Activated naive CD8-positive, alpha-beta T cell treated with anti-CD3 and anti-CD28 coated beads, Interleukin-2, amount 50 U/mL, for 16 hours (primary cell): ENCODE data around the gene OGA.
A peak's percentile ranks its signal among the peaks of the same experiment; 100 is the strongest.
"Not testable (repeated sequence)": the region's sequence is repeated elsewhere in the genome, so short reads cannot be mapped to it uniquely, and the experiment has no call there.

Source experiments
- DNase-seq: peaks from one replicate; pipeline ENCODE4 v3.0.0-alpha.2; 2020; ENCODE audit warnings: low read depth, low spot score

Gene OGA

GRCh38 chr10:101803511-101803910 lies 14.7 kb downstream of the OGA start:
- DNase-seq: no peak

DNA sequence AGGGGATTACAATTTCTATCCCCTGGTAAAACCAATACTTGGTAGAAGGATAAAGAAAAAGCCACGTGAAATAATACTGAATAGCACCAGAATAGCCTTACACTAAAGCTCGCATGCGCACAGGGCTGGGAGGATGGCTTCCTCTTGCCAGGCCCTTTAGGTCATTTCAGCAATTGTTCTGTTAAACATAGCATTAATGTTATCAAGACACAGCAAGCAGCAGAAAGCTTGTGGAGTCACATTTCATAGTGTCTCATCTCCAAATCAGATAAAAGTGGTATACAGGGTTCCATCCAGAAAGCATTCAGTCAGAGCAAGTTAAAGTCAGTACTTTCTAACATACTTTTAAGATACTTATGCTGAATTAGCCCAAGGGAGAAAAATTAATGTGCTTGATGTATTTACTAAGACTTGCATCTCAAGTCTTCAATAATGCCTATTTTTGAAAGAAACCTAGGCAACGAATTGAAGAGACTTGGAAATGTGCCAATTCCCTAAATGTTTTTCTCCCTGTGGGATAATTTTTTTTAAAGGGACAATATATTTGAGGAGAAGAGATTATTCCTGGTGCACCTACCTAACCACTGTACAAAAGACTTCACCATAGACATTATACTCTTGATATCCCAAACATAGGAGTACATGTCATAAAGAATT lies 20.7 kb downstream of the OGA start:
- DNase-seq: no peak

DNA sequence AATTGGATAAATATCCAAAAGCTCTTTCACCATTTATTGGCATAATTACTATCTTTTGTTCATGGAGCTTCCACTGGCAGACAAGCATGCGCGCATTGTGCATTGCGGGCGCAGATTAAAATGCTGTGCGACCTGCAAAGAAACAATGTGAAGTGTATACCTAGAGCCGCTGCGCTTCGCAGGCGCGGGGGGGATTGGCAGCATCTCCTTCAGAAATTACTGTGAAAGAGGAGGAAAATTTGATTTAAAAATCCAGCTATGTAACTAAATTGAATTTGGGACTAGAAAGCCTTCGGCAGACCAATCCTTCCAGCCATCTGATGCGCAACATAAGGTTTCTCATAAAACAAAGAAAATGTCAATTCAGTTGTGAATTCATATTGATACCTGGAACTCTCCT lies 24.7 kb downstream of the OGA start:
- DNase-seq: no peak

- no peak for DNase-seq
These were observed 28.6 kb downstream of the OGA start for GRCh38 chr10:101789686-101790085.

DNA sequence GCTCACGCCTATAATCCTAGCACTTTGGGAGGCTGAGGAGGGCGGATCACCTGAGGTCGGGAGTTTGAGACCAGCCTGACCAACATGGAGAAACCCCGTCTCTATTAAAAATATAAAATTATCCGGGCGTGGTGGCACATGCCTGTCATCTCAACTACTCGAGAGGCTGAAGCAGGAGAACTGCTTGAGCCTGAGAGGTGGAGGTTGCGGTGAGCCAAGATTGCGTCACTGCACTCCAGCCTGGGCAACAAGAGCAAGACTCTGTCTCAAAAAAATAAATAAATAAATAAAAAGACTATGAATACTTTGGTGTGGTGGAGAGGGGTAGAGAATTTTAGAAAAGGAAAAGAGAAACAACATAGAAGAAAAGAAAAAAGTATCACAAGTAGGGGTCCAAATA lies 29.0 kb downstream of the OGA start:
- DNase-seq: not testable (repeated sequence)

DNA sequence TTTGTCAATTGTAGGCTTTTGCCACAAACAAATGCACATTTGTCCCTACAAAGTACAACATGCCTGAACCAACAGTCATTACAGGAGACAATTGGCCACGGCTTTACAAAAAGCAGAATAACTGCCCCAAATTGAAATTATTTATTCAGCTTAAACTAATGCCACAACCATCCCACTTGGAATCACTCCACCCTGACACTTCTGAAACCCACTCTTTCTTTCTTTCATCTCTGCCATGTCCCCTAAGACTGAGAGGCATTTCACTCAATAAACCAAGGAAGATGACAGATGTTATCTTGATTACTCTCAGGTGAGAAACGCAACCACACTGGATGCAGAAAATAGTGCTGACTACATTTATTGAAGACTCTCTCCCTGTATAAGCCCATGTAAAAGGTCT lies 32.4 kb downstream of the OGA start:
- DNase-seq: no peak

- no peak for DNase-seq
These were observed 33.7 kb downstream of the OGA start for GRCh38 chr10:101784558-101784957.

GRCh38 chr10:101783736-101784118 lies 34.5 kb downstream of the OGA start:
- DNase-seq: no peak

DNA sequence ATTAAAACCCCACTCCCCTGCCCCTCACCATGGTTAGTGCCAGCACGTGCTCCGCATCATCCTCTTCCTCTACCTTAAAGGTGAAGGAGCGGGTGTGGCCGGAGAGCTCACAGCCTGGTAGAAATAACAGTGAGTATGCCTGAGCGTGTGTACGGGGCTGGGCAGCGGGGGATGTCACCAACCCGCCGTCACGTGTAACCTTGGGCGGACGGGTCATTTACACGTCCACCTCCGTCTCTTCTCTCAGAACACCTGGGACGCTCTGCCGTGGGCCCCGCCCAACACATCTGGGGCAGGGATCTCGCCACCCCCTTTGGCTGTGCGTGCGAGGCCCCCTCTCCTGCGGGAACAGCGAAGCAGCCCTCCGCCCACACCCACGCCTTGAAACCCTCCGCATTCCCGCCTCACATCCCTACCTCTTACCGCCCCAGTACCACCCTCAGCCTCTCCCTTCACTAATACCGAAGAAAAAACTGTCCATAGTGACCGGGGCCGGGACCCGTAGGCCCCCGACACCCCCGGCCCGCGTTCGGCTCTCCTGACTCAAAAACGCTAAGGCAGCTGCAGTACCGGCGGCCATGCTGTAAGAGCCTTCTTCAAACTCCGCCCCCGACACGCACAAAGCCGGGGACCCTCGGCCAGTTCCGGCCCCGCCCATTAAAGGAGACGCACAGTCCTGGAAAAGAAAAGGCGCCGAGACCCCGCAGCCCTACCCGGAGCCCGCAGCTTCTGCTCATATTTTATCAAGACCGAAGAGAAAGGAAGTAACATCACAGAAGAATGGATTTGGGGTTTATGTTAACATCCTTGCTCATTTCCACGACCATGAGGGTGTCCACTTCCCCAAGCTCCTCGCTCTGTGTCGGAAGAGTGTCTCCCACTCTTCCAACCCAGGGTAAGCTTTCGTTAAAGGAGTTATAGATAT lies 35.2 kb downstream of the OGA start, which contains the start of gene NPM3:
TSS of gene NPM3 (minus strand) at position 636 of the 925 bp plus-strand sequence. CDS start at position 580, 56 bp downstream.
- DNase-seq: peak; percentile 81

DNA sequence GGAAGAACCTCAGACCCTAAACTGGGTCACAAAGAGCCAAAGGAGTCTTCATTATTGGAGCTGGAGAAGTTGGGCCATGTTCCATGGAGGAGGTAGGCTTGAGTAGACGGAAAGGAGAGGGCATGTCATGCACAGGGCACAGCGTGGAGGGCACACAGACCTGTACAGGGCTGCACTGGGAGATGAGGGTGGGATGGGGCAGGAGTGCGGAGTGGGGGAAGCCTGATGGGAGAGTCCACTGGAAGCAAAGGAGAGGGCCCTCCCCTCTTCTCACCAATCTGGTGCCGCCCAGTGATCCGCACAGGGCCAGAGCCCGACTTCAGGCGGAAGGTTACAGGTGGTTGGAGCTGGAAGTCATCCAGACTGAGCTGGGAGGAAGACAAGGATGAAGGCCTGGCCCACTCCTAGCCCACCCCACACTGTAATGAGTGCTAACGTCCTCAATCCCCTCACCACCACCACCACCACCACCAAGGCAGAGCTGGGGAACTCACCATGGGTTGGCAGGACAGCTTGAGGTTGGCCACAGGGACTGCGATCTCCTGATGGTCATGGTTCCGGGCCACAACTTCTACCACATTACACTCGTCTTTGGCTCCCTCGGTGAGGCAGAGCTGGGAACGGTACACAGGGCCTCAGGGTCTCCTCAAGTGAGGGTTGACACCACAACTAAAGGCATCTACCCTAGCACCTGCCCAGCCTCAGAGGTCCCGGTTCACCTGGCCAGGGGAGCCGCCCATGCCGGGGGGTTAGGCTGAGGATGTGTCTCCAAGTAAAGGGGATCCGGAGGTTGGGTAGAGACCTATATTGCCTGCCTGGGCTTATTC lies 36.0 kb downstream of the OGA start:
- DNase-seq: no peak

GRCh38 chr10:101781655-101781983 lies 36.6 kb downstream of the OGA start:
- no peak for DNase-seq

DNA sequence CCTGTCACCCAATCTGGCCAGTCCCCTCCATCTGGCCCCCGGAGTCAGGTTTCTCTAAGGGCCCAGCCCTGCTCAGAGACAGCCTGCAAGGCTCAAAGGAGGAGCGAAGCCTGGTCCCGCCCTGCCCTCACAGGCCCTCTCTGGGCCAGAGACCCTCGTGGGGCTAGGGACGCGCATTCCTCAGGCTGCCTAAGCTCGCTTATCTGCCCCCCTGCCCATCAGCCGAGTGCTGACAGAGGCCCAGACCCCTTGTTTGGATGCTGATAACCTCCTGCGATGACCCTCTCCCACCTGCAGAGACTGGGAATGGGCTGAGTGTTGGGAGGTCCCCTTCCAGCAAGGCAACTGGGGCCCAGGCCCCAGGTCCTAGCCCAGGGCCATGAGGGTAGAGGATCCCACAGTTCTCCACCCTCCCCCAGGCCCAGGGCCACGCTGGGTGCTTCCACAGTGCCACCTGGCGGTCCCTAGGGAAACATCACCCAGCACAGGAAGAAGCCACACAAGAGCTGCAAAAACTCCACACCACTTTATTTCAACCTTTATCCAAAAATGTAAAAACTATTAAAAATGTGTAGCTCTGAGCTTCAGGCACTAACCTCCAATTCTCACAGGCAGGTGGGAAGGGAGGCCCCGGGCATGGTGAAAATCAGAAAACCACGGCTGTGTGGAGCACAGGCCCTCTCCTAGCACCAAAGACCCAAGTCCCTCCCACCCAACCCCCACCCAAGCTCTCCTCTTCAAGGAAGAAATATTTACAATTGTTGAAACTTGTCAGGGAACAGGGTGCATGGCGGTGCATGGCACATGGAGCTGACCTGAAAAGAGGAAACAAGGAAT lies 37.2 kb downstream of the OGA start:
- peak; percentile 54 for DNase-seq

- DNase-seq: no peak
These were observed 37.9 kb downstream of the OGA start for GRCh38 chr10:101780187-101780817.

DNA sequence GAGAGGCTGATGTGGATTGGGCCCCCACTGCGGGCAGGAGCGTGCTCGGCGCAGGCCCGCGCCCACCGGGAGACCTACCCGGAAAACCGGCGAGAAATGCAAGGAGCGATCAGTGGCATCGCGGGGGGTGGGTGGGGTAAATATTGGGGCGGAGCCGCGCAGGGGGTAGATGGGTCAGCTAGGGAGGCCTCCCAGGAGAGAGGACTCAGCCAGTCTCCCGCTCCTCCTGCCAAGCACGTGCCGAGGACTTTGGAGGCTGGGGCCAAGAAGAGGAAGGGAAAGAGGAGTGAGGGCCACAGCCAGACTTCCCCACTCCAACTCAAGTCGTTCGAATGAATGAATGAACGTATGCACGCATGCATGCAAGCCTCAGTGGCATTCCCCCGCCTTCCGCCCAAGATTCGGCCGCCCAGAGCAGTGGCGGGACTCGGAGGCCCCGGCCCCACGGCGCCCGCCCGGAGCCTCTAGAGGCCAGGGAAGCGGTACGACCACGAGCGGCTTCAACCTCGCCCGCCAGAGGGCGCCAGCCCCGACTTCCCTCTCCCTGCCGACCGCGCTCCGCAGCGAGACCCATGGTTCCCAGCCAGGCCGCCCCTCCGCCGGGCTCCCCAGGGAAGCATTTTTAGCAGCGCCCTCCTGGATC lies 38.6 kb downstream of the OGA start:
- DNase-seq: peak; percentile 69

GRCh38 chr10:101778781-101779543 lies 39.3 kb downstream of the OGA start:
- DNase-seq: no peak

- DNase-seq: no peak
These were observed 40.0 kb downstream of the OGA start for GRCh38 chr10:101778151-101778780.

DNA sequence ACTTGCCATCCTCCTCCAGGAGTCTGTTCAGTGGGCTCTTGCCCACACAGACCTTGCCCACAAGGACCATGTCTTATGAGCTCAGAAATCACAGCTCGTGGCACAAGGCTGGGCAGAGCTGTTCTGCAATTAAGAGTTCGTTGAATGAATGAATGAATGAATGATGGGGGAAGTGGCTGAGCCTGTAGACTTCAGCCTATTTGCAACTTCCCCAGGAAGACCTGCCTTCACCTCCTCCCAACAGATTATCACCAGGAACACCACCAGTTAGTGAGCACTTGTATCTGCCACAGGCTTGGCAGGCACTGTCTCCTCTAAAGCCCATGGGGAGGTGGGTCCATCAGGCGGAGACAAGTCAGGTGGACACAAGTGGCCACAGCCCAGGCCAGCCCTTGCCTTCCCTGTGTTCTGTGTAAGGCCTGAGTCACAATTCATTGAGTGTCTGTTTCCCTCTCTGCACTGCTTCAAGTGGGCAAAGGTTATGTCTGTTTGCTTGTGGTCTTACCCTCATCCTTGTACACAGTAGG lies 40.6 kb downstream of the OGA start:
- no peak for DNase-seq

DNA sequence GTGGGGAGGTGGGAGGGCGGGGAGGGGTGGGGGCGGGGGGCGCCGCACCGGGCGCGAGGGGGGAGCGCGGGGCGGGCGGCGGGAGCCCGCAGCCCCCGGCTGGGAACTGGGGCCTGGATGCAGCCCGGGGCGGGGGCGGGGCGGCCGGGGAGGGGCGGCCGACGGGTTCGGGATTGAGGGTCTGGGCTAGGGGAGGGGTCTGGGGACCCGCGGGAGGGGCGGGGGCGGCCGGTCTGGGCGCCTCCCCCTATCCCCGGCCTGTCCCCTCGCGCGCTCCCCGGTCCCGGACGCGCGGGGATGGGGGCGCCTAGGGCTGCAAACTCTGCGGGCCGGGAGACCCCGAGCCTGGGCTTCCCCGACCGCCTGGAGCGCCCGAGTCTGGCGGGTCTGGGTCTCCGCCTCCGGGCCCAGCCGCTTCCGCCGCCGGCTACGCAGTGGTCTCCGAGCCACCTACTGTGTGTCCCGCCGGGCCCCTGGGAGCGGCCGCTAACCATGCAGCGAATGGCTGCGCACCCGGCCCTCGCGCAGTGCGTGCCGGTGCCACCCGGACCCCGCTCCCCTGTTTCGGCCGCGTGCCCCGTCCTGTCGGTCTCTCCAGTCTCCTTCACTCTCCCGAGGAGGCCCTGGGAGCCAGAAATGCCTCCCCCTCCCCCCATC lies 42.0 kb downstream of the OGA start:
- DNase-seq: no peak
